GM12878 (cell line): ENCODE measurements around the gene UBL4A. TPM values are rescaled to one million over a fixed set of nuclear protein-coding genes. Genes with fewer than 3 reads are reported as not detected.

ENCODE experiments used
- ATAC-seq: fragments of 200-7000 bp; cut with Tn5 transposase; 3 replicates; pipeline ENCODE4 v1.9.1; 2020; ENCODE audit warnings: mild to moderate bottlenecking, moderate library complexity
- BruUV-seq: library from RNA; stranded (reverse); fragments of 400-500 nt; replicated peaks from 2 replicates; lab custom pipeline; 2021; lab: Mats Ljungman, UMichigan
- CTCF ChIA-PET: fragments of 300-600 bp; sonication (Branson Sonifier 250); formaldehyde crosslinking; extraction: SDS; loops from one replicate; lab custom pipeline; 2021; ENCODE audit warnings: inconsistent platforms; lab: Yijun Ruan, JAX
- POLR2A ChIA-PET: fragments of 350-600 bp; formaldehyde crosslinking; extraction: SDS; loops from one replicate; lab custom pipeline; 2021; ENCODE audit warnings: inconsistent platforms; lab: Charles Lee
- RAD21 ChIA-PET: fragments of 300-600 bp; sonication (Branson Sonifier 250); formaldehyde crosslinking; loops from one replicate; lab custom pipeline; 2023; ENCODE audit warnings: antibody characterized with exemption; ENCODE audit not compliant: unreplicated experiment; lab: Charles Lee
- SMC1A ChIA-PET: fragments of 300-600 bp; sonication (Branson Sonifier 250); formaldehyde crosslinking; loops from one replicate; lab custom pipeline; 2023; ENCODE audit not compliant: unreplicated experiment, uncharacterized antibody; lab: Charles Lee
- DNase-seq: peaks from one replicate; pipeline ENCODE4 v3.0.0-alpha.2; 2011; ENCODE audit warnings: low read depth, low spot score
- FAIRE-seq: peaks from 3 replicates; lab custom pipeline; 2011; peaks lifted over from hg19 to GRCh38; lab: Jason Lieb, UNC
- H2AFZ ChIP-seq: 2 replicates; pipeline ENCODE4 v1.6.0; 2011; ENCODE audit warnings: low read depth, low read length, control low read depth; ENCODE audit not compliant: control insufficient read depth
- H3K27ac ChIP-seq: 2 replicates; pipeline ENCODE4 v1.5.1; 2011; ENCODE audit warnings: control low read depth; ENCODE audit not compliant: control insufficient read depth, insufficient read depth
- H3K27me3 ChIP-seq, 2 experiments: replicated peaks in 1 of 2; 2 replicates each; pipeline versions ENCODE4 v1.6.0 to v1.6.1; 2011; ENCODE audit warnings: low read length in 1 of 2; ENCODE audit not compliant: control insufficient read depth in 2 of 2, insufficient read depth in 2 of 2
- H3K36me3 ChIP-seq, 2 experiments: 2 replicates each; pipeline ENCODE4 v1.5.1; 2011; ENCODE audit warnings: low read length in 1 of 2; ENCODE audit not compliant: control insufficient read depth in 2 of 2, insufficient read depth in 2 of 2
- H3K4me1 ChIP-seq: 2 replicates; pipeline ENCODE4 v1.6.1; 2011; ENCODE audit warnings: mild to moderate bottlenecking, low read length, moderate library complexity, mixed read lengths; ENCODE audit not compliant: control insufficient read depth, insufficient read depth
- H3K4me2 ChIP-seq: 2 replicates; pipeline ENCODE4 v1.6.0; 2011; ENCODE audit warnings: control low read depth; ENCODE audit not compliant: control insufficient read depth, insufficient read depth
- H3K4me3 ChIP-seq: fragments of 200-600 bp; sonication (generic); 2 replicates; pipeline ENCODE4 v1.5.1; 2016
- H3K79me2 ChIP-seq: 2 replicates; pipeline ENCODE4 v1.6.0; 2011; ENCODE audit warnings: low read length; ENCODE audit not compliant: control insufficient read depth, insufficient read depth
- H3K9ac ChIP-seq: 2 replicates; pipeline ENCODE4 v1.8.0; 2011; ENCODE audit warnings: low read length, control low read depth, mixed read lengths; ENCODE audit not compliant: control insufficient read depth, insufficient read depth
- H3K9me3 ChIP-seq: replicated peaks from 3 replicates; pipeline ENCODE4 v1.5.1; 2011; ENCODE audit warnings: mild to moderate bottlenecking, low read length; ENCODE audit not compliant: control insufficient read depth, insufficient read depth
- H4K20me1 ChIP-seq: 2 replicates; pipeline ENCODE4 v1.6.0; 2011; ENCODE audit not compliant: control insufficient read depth, insufficient read depth
- ATF2 ChIP-seq: IDR thresholded peaks from 2 replicates; pipeline ENCODE4 v1.6.1; 2012; ENCODE audit warnings: low read length, inconsistent platforms
- CTCF ChIP-seq, 3 experiments: IDR thresholded peaks in 2 of 3; conservative IDR thresholded peaks in 1 of 3; 2 replicates each; pipeline ENCODE4 v1.5.1; 2011; ENCODE audit warnings: low read depth in 3 of 3, low read length in 3 of 3, mild to moderate bottlenecking in 3 of 3, control low read depth in 2 of 3, moderate library complexity in 2 of 3, inconsistent platforms in 1 of 3, mixed read lengths in 1 of 3; ENCODE audit not compliant: control insufficient read depth in 2 of 3, insufficient read depth in 1 of 3; ENCODE audit errors: extremely low read depth in 1 of 3
- JUND ChIP-seq: IDR thresholded peaks from 2 replicates; pipeline ENCODE4 v1.6.1; 2012; ENCODE audit warnings: low read depth, mild to moderate bottlenecking, low read length, improper control_type of control experiment, moderate library complexity
- MTA3 ChIP-seq: IDR thresholded peaks from 2 replicates; pipeline ENCODE4 v1.6.1; 2012; ENCODE audit warnings: low read length, inconsistent platforms, borderline replicate concordance
- NFYA ChIP-seq: IDR thresholded peaks from 2 replicates; pipeline ENCODE4 v1.6.1; 2011; ENCODE audit warnings: low read depth, mild to moderate bottlenecking, low read length, improper control_type of control experiment, borderline replicate concordance
- RELB ChIP-seq: fragments of 450-650 bp; IDR thresholded peaks from 2 replicates; pipeline ENCODE4 v1.6.1; 2017; ENCODE audit warnings: low read depth, mild to moderate bottlenecking, moderate library complexity
- USF2 ChIP-seq: IDR thresholded peaks from 2 replicates; pipeline ENCODE4 v1.6.1; 2011; ENCODE audit warnings: low read depth, low read length, improper control_type of control experiment, borderline replicate concordance
- WGBS: methylation state at CpG from one replicate; pipeline ENCODE4 v1.1.6; 2016; ENCODE audit warnings: low lambda C conversion rate; ENCODE audit not compliant: insufficient replicate concordance, insufficient coverage; ENCODE audit errors: missing lambda C conversion rate; 5-methylcytosine and 5-hydroxymethylcytosine counted together
- in situ Hi-C: fragments of 300-500 bp; cut with MboI; formaldehyde crosslinking; loops from 9 replicates; pipeline ENCODE4 v1.14.3; 2018; ENCODE audit warnings: mixed read lengths
- intact Hi-C: fragments of 100-400 bp; cut with micrococcal nuclease; formaldehyde crosslinking; loops from one replicate; pipeline ENCODE4 v1.14.2; 2022; ENCODE audit not compliant: unreplicated experiment
- polyA plus RNA-seq, 11 experiments: library from polyadenylated mRNA; depleted of rRNA in 4 of 11; unstranded in 6 of 11; stranded (reverse) in 5 of 11; fragments of >200 nt; fragmentation: Nextera tagmentation in 4 of 11; fragmentation: Illumina TruSeq in 1 of 11; extraction: Ambion mirVana in 4 of 11; extraction: Trizol in 1 of 11; gene quantifications; 1 replicate in 1 of 11; 2 replicates in 10 of 11; pipeline versions ENCODE4 v1.2.1 to v1.2.3, GENCODE V29; 2011 to 2016; ENCODE audit warnings: inconsistent platforms in 2 of 11, missing spikeins in 2 of 11, low read depth in 1 of 11
- total RNA-seq, 4 experiments: library from RNA; depleted of rRNA in 3 of 4; stranded (reverse); fragments of >200 nt in 3 of 4; fragmentation: Illumina TruSeq in 1 of 4; extraction: Trizol in 1 of 4; gene quantifications; 2 replicates each; pipeline versions ENCODE4 v1.2.1 to v1.2.3, GENCODE V29; 2013 to 2021

Gene UBL4A
- total and polyA plus RNA-seq, 10 of the 15 experiments (the other 5 are each of a cell fraction or from before 2014, with no cell fraction given) = 4.2 to 49.9 (median 34.0) TPM

GRCh38 chrX:154506483-154507332, 20.3 kb upstream of the UBL4A start:
- in situ Hi-C loops (no loop called here), intact Hi-C loops (no loop called here)
- Histone ChIP-seq H2AFZ (no peak overlapping the region), H4K20me1 (no peaks in the 10 kb centered on the region), H3K79me2 (no peaks in the 10 kb centered on the region), H3K4me1 (no peaks in the 10 kb centered on the region), H3K36me3 (no peaks in the 10 kb centered on the region), H3K9ac (no peak overlapping the region), H3K27me3 (no peaks in the 10 kb centered on the region), H3K4me2 (no peak overlapping the region), H3K9me3 (no peaks in the 10 kb centered on the region; the same call in 2 of the 3 replicates), H3K27ac (no peak overlapping the region), H3K4me3 (no peak overlapping the region)
- DNase-seq = no peak
- no peak for ATAC-seq
- TF ChIP-seq JUND = no peak
- no peak for TF ChIP-seq NFYA
- no peak for TF ChIP-seq MTA3
- no peak for TF ChIP-seq RELB
- BruUV-seq = no TSS peak
- WGBS = 69% methylated on average over 29 of the region's 37 CpGs
- ChIA-PET SMC1A (no interaction called here), POLR2A (no interaction called here), CTCF (no interaction called here), RAD21 (no interaction called here)
- FAIRE-seq = no peak

- no peaks in the 10 kb centered on the region; the same call in 2 of the 3 replicates for H3K9me3 ChIP-seq
- no peak overlapping the region for H3K9ac ChIP-seq
- no peak for ATAC-seq
- ChIA-PET SMC1A (no interaction called here), CTCF (no interaction called here), POLR2A (no interaction called here), RAD21 (no interaction called here)
- H3K4me2 ChIP-seq = no peak overlapping the region
- no peaks in the 10 kb centered on the region for H3K79me2 ChIP-seq
- no peaks in the 10 kb centered on the region for H3K27me3 ChIP-seq
- no peaks in the 10 kb centered on the region for H4K20me1 ChIP-seq
- H3K36me3 ChIP-seq = no peaks in the 10 kb centered on the region
- no peak overlapping the region for H3K27ac ChIP-seq
- in situ Hi-C loops (no loop called here), intact Hi-C loops (no loop called here)
- FAIRE-seq = no peak
- BruUV-seq = no TSS peak
- no peak overlapping the region for H2AFZ ChIP-seq
- H3K4me3 ChIP-seq = no peak overlapping the region
- 83% methylated on average over 12 of the region's 12 CpGs for WGBS
- DNase-seq = no peak
- no peaks in the 10 kb centered on the region for H3K4me1 ChIP-seq
- TF ChIP-seq ATF2 (no peak), CTCF (IDR thresholded peaks at IDR 0.05 in 2 of 3, conservative IDR thresholded peaks at IDR 0.05 in 1 of 3; ENCODE audit: control insufficient read depth in 2 of 3, extremely low read depth in 1 of 3, insufficient read depth in 1 of 3, low read depth in 3 of 3, low read length in 3 of 3) (no peak), USF2 (no peak)
Measured at GRCh38 chrX:154505734-154506133, 19.3 kb upstream of the UBL4A start.
